H9 (cell line): ENCODE measurements around the gene CCDC33. TPM values are rescaled to one million over a fixed set of nuclear protein-coding genes. Genes with fewer than 3 reads are reported as not detected.

Experiments used
- DNase-seq: peaks from one replicate; pipeline ENCODE4 v3.0.0-alpha.2; 2017
- H2AFZ ChIP-seq: one replicate; pipeline ENCODE4 v1.6.1; 2013; ENCODE audit warnings: mild to moderate bottlenecking, low read length, control low read depth, moderate library complexity
- H2AK5ac ChIP-seq: 2 replicates; pipeline ENCODE4 v1.6.1; 2013; ENCODE audit warnings: low read length, control low read depth, mixed read lengths; ENCODE audit not compliant: insufficient read length
- H2BK120ac ChIP-seq: one replicate; pipeline ENCODE4 v1.6.1; 2013; ENCODE audit warnings: low read depth, mild to moderate bottlenecking, low read length, control low read depth, inconsistent platforms; ENCODE audit not compliant: poor library complexity, severe bottlenecking
- H2BK12ac ChIP-seq: 2 replicates; pipeline ENCODE4 v1.6.1; 2013; ENCODE audit warnings: low read length, control low read depth, mixed read lengths, low read depth; ENCODE audit not compliant: insufficient read length
- H2BK15ac ChIP-seq: 2 replicates; pipeline ENCODE4 v1.6.1; 2013; ENCODE audit warnings: low read depth, low read length, control low read depth
- H2BK20ac ChIP-seq: one replicate; pipeline ENCODE4 v1.6.1; 2013; ENCODE audit warnings: low read depth, mild to moderate bottlenecking, low read length, control low read depth, inconsistent platforms; ENCODE audit not compliant: poor library complexity, severe bottlenecking
- H2BK5ac ChIP-seq: 2 replicates; pipeline ENCODE4 v1.6.1; 2013; ENCODE audit warnings: low read length, control low read depth, mixed read lengths; ENCODE audit not compliant: insufficient read length
- H3K14ac ChIP-seq: 2 replicates; pipeline ENCODE4 v1.6.1; 2013; ENCODE audit warnings: low read length, control low read depth; ENCODE audit not compliant: insufficient read depth
- H3K18ac ChIP-seq: 2 replicates; pipeline ENCODE4 v1.6.1; 2013; ENCODE audit warnings: low read depth, mild to moderate bottlenecking, mixed read lengths, low read length, control low read depth; ENCODE audit not compliant: insufficient read length
- H3K23ac ChIP-seq: 2 replicates; pipeline ENCODE4 v1.6.1; 2013; ENCODE audit warnings: low read length, control low read depth, mixed read lengths, low read depth; ENCODE audit not compliant: insufficient read length
- H3K23me2 ChIP-seq: 2 replicates; pipeline ENCODE4 v1.6.1; 2013; ENCODE audit warnings: low read depth, mild to moderate bottlenecking, mixed read lengths, low read length, control low read depth; ENCODE audit not compliant: insufficient read length, poor library complexity, severe bottlenecking
- H3K27ac ChIP-seq: 2 replicates; pipeline ENCODE4 v1.5.1; 2013; ENCODE audit warnings: low read length, control low read depth, mixed read lengths, low read depth; ENCODE audit not compliant: insufficient read length
- H3K27me3 ChIP-seq: 2 replicates; pipeline ENCODE4 v1.6.1; 2013; ENCODE audit warnings: low read length, control low read depth, inconsistent platforms; ENCODE audit not compliant: insufficient read depth
- H3K4ac ChIP-seq: 2 replicates; pipeline ENCODE4 v1.6.1; 2013; ENCODE audit warnings: low read depth, mild to moderate bottlenecking, control low read depth, inconsistent platforms, low read length, moderate library complexity
- H3K4me1 ChIP-seq: 2 replicates; pipeline ENCODE4 v1.6.1; 2013; ENCODE audit warnings: low read length, control low read depth, inconsistent platforms; ENCODE audit not compliant: insufficient read depth
- H3K4me2 ChIP-seq: 2 replicates; pipeline ENCODE4 v1.6.1; 2013; ENCODE audit warnings: low read length, control low read depth, mixed read lengths; ENCODE audit not compliant: insufficient read length, insufficient read depth
- H3K56ac ChIP-seq: 2 replicates; pipeline ENCODE4 v1.6.1; 2013; ENCODE audit warnings: low read depth, mild to moderate bottlenecking, mixed read lengths, low read length, control low read depth; ENCODE audit not compliant: insufficient read length
- H3K79me1 ChIP-seq: 2 replicates; pipeline ENCODE4 v1.6.1; 2013; ENCODE audit warnings: low read depth, mild to moderate bottlenecking, moderate library complexity, low read length, control low read depth, inconsistent platforms; ENCODE audit not compliant: insufficient read depth, poor library complexity, severe bottlenecking
- H3K79me2 ChIP-seq: 2 replicates; pipeline ENCODE4 v1.6.1; 2013; ENCODE audit warnings: low read length, control low read depth, inconsistent platforms; ENCODE audit not compliant: insufficient read depth
- H3K9ac ChIP-seq: 2 replicates; pipeline ENCODE4 v1.6.1; 2013; ENCODE audit warnings: low read length, control low read depth, mixed read lengths; ENCODE audit not compliant: insufficient read length; ENCODE audit errors: extremely low read depth
- H3K9me3 ChIP-seq: one replicate; pipeline ENCODE4 v1.6.1; 2013; ENCODE audit warnings: low read depth, low read length, inconsistent platforms; ENCODE audit not compliant: control insufficient read depth
- H3T11ph ChIP-seq: one replicate; pipeline ENCODE4 v1.6.1; 2013; ENCODE audit warnings: mild to moderate bottlenecking, low read length, control low read depth, inconsistent platforms
- H4K20me1 ChIP-seq: one replicate; pipeline ENCODE4 v1.6.1; 2013; ENCODE audit not compliant: control insufficient read depth, insufficient read length, insufficient read depth
- H4K5ac ChIP-seq: 2 replicates; pipeline ENCODE4 v1.6.1; 2013; ENCODE audit warnings: low read depth, mild to moderate bottlenecking, mixed read lengths, low read length, control low read depth; ENCODE audit not compliant: insufficient read length
- H4K8ac ChIP-seq: replicated peaks from 2 replicates; pipeline ENCODE4 v1.6.1; 2013; ENCODE audit warnings: low read length, control low read depth, mixed read lengths, low read depth; ENCODE audit not compliant: insufficient read length
- H4K91ac ChIP-seq: 2 replicates; pipeline ENCODE4 v1.6.1; 2013; ENCODE audit warnings: low read depth, mild to moderate bottlenecking, moderate library complexity, mixed read lengths, low read length, control low read depth; ENCODE audit not compliant: insufficient read length
- H3K27ac Mint-ChIP-seq, 3 experiments: 2 replicates in 2 of 3; 3 replicates in 1 of 3; pipeline ENCODE4 v1.8.0; 2020 to 2021; ENCODE audit warnings: mixed read lengths in 3 of 3, mild to moderate bottlenecking in 1 of 3, moderate library complexity in 1 of 3
- H3K27me3 Mint-ChIP-seq: 2 replicates; pipeline ENCODE4 v1.8.0; 2021; ENCODE audit warnings: low read depth, mild to moderate bottlenecking, moderate library complexity, mixed read lengths
- H3K36me3 Mint-ChIP-seq, 3 experiments: 2 replicates in 2 of 3; 3 replicates in 1 of 3; pipeline ENCODE4 v1.8.0; 2020 to 2021; ENCODE audit warnings: low read depth in 3 of 3, mixed read lengths in 3 of 3; ENCODE audit not compliant: insufficient read depth in 1 of 3
- H3K4me1 Mint-ChIP-seq, 2 experiments: 2 replicates each; pipeline ENCODE4 v1.8.0; 2020; ENCODE audit warnings: mixed read lengths in 2 of 2
- H3K4me3 Mint-ChIP-seq, 2 experiments: 2 replicates in 1 of 2; 3 replicates in 1 of 2; pipeline ENCODE4 v1.8.0; 2020 to 2021; ENCODE audit warnings: mild to moderate bottlenecking in 2 of 2, mixed read lengths in 2 of 2, moderate library complexity in 1 of 2
- H3K9me3 Mint-ChIP-seq, 2 experiments: 2 replicates in 1 of 2; 3 replicates in 1 of 2; pipeline ENCODE4 v1.8.0; 2020; ENCODE audit warnings: mild to moderate bottlenecking in 2 of 2, mixed read lengths in 2 of 2, moderate library complexity in 1 of 2
- CTCF ChIP-seq: fragments of 200-600 bp; sonication (generic); conservative IDR thresholded peaks from 3 replicates; pipeline ENCODE4 v1.8.0; 2021; ENCODE audit warnings: antibody characterized with exemption, mild to moderate bottlenecking
- WGBS: extraction: QIAGEN DNeasy Blood & Tissue Kit; methylation state at CpG from one replicate; pipeline ENCODE4 v1.1.7; 2013; ENCODE audit warnings: missing lambda C conversion rate, low lambda C conversion rate, mixed read lengths; ENCODE audit not compliant: insufficient read length; ENCODE audit errors: extremely low coverage; 5-methylcytosine and 5-hydroxymethylcytosine counted together
- total RNA-seq: library from RNA; stranded (reverse); gene quantifications from 2 replicates; pipeline ENCODE4 v1.2.1, GENCODE V29; 2021

CCDC33 gene
- total RNA-seq, 1 experiment from 2014 or later = 4.6 TPM

DNA sequence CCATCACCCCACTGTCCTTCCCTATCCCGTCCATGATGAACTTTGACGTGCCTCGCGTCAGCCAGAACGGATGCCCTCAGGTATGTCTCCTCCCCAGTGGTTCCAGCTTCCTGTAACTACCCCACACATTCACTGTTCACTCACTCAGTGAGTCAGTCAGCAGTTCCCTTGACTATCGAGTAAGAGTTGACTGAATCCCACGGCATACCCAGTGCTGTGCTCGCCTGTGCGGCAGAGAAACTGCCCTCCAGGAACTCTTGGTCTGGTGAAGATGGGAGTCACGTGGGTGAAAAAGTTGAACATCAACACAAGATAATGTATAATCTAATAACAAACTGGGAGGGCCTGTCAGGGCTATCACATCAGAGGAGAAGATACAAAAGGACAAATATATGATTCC, 36.7 kb downstream of the CCDC33 start:
- no peak overlapping the region for H3K23ac ChIP-seq
- no peak overlapping the region for H4K8ac ChIP-seq
- no peak overlapping the region for H3K4ac ChIP-seq
- H3K4me1 ChIP-seq = no peaks in the 10 kb centered on the region
- H3K4me2 ChIP-seq = no peak overlapping the region
- no peaks in the 10 kb centered on the region for H3K23me2 ChIP-seq
- H2AFZ ChIP-seq = no peak overlapping the region
- Mint-ChIP-seq H3K9me3 (no peaks in the 10 kb centered on the region; a peak in 1 of 5 replicates), H3K27me3 (peaks cover 40% of the 10 kb centered on the region), H3K4me3 (no peak overlapping the region), H3K36me3 (no peaks in the 10 kb centered on the region; a peak in 1 of 7 replicates), H3K27ac (no peak overlapping the region), H3K4me1 (peaks cover 5 to 10% of the 10 kb centered on the region in 2 experiments)
- no peaks in the 10 kb centered on the region for H3K79me1 ChIP-seq
- H2BK20ac ChIP-seq = no peak overlapping the region
- no peak overlapping the region for H2BK15ac ChIP-seq
- no peak for DNase-seq
- H2BK12ac ChIP-seq = no peak overlapping the region
- H3T11ph ChIP-seq = no peak overlapping the region
- H3K27me3 ChIP-seq = no peaks in the 10 kb centered on the region
- no peak for TF ChIP-seq CTCF
- H3K9me3 ChIP-seq = no peaks in the 10 kb centered on the region
- H4K20me1 ChIP-seq = no peaks in the 10 kb centered on the region
- H2BK5ac ChIP-seq = no peak overlapping the region
- H2BK120ac ChIP-seq = no peak overlapping the region
- WGBS = no CpG with 5 or more reads among the region's 10 CpGs
- H3K9ac ChIP-seq = no peak overlapping the region
- no peak overlapping the region for H2AK5ac ChIP-seq
- no peak overlapping the region for H3K27ac ChIP-seq
- no peak overlapping the region for H4K91ac ChIP-seq
- H3K14ac ChIP-seq = no peak overlapping the region
- H4K5ac ChIP-seq = no peak overlapping the region
- no peak overlapping the region for H3K56ac ChIP-seq
- no peaks in the 10 kb centered on the region for H3K79me2 ChIP-seq
- no peak overlapping the region for H3K18ac ChIP-seq
